Adrenal gland (tissue), 5 donors: ENCODE measurements around the gene RUNX3.

Experiments
- CTCF ChIP-seq, 6 experiments: fragments of 450-650 bp in 4 of 6; fragments of 200-600 bp in 2 of 6; sonication (generic) in 1 of 6; IDR thresholded peaks; 1 replicate in 5 of 6; 2 replicates in 1 of 6; pipeline versions ENCODE4 v1.5.1 to v1.8.0; 2016 to 2021; ENCODE audit warnings: antibody characterized with exemption in 6 of 6, mild to moderate bottlenecking in 2 of 6, moderate library complexity in 1 of 6
- POLR2A ChIP-seq, 2 donors: fragments of 450-650 bp; IDR thresholded peaks; one replicate each; pipeline ENCODE4 v1.6.1; 2017; ENCODE audit warnings: antibody characterized with exemption in 2 of 2, mild to moderate bottlenecking in 2 of 2, moderate library complexity in 1 of 2
- donor health status: DM: no; HTN: no; CAD: no.

- no peak for TF ChIP-seq CTCF (IDR thresholded peaks at IDR 0.05)
- no peak for TF ChIP-seq POLR2A (IDR thresholded peaks at IDR 0.05)
Observed at GRCh38 chr1:24901791-24902470, 28.1 kb downstream of the RUNX3 start.
